ENCODE measurements around the gene ELP2.

GRCh38 chr18:36099311-36099710 is 30.4 kb upstream of the ELP2 start:
- TF ChIP-seq, protein P1, sequence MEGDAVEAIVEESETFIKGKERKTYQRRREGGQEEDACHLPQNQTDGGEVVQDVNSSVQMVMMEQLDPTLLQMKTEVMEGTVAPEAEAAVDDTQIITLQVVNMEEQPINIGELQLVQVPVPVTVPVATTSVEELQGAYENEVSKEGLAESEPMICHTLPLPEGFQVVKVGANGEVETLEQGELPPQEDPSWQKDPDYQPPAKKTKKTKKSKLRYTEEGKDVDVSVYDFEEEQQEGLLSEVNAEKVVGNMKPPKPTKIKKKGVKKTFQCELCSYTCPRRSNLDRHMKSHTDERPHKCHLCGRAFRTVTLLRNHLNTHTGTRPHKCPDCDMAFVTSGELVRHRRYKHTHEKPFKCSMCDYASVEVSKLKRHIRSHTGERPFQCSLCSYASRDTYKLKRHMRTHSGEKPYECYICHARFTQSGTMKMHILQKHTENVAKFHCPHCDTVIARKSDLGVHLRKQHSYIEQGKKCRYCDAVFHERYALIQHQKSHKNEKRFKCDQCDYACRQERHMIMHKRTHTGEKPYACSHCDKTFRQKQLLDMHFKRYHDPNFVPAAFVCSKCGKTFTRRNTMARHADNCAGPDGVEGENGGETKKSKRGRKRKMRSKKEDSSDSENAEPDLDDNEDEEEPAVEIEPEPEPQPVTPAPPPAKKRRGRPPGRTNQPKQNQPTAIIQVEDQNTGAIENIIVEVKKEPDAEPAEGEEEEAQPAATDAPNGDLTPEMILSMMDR (optimal IDR thresholded peaks at IDR 0.05 in 1 of 3, IDR thresholded peaks at IDR 0.05 in 1 of 3, conservative IDR thresholded peaks at IDR 0.05 in 1 of 3; ENCODE audit: extremely low read depth in 1 of 3, insufficient read depth in 2 of 3, low read length in 3 of 3), result no peak
- no peak for TF ChIP-seq EZH2 (IDR thresholded peaks at IDR 0.05; ENCODE audit: low read length)
